ENCODE data around the gene FGFR3.

The FGFR3 gene

DNA sequence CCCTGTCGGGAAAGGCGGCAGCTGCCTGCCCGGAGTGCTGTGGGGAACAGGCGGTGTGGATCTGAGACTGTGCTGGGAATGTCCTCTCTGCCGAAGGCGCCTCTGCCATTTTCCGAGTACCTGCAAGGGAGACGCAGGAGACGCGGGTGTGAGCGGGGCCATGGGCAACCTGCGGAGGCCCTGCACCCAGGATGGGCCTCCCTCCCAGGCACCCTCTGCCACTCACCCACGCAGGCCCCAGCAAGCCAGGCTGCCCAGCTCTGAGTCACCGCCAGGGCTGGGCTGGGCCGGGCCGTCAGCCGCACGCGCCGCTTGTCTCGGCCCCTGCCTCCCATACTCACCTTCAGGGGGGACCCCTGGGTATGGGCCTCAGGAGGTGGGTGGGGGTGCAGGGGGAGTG, 3.5 kb upstream of the FGFR3 start:
- Histone ChIP-seq H3K4me3 (ENCODE audit: low read depth, low read length) (no peak overlapping the region), H3K36me3 (ENCODE audit: control insufficient read depth, insufficient read depth, low read length) (no peaks in the 10 kb centered on the region), H3K27me3 (ENCODE audit: control insufficient read depth, insufficient read depth, low read length) (peaks cover 3% of the 10 kb centered on the region), H2AFZ (no peak overlapping the region), H3K9me3 (ENCODE audit: control insufficient read depth, low read length) (no peaks in the 10 kb centered on the region), H3K4me1 (no peaks in the 10 kb centered on the region), H3K27ac (no peak overlapping the region), H3K4me2 (ENCODE audit: low read length) (no peak overlapping the region), H3K9ac (no peak overlapping the region), H3K79me2 (no peaks in the 10 kb centered on the region)
- TF ChIP-seq, protein P1, sequence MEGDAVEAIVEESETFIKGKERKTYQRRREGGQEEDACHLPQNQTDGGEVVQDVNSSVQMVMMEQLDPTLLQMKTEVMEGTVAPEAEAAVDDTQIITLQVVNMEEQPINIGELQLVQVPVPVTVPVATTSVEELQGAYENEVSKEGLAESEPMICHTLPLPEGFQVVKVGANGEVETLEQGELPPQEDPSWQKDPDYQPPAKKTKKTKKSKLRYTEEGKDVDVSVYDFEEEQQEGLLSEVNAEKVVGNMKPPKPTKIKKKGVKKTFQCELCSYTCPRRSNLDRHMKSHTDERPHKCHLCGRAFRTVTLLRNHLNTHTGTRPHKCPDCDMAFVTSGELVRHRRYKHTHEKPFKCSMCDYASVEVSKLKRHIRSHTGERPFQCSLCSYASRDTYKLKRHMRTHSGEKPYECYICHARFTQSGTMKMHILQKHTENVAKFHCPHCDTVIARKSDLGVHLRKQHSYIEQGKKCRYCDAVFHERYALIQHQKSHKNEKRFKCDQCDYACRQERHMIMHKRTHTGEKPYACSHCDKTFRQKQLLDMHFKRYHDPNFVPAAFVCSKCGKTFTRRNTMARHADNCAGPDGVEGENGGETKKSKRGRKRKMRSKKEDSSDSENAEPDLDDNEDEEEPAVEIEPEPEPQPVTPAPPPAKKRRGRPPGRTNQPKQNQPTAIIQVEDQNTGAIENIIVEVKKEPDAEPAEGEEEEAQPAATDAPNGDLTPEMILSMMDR (IDR thresholded peaks at IDR 0.05), result no peak

DNA sequence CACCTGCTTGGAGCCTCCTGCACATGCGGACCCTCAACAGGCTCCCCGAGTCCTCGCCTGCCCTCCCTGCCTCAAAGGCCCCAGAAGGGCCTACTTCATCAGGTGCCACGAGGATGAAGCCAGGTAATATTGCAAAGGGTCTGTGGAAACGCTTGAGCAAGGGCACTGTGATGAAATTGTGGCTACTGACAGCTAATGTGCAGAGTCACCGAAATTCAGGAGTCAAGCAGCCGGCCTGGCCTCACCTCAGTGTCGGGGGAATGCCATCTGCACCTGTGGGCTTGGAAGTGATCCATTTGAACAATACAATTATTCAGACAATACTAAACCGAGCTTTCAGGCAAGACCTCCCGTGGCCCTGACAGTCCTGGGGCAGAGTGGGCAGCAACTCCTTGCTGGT, 3.1 kb upstream of the FGFR3 start:
- Histone ChIP-seq H3K27ac (no peak overlapping the region), H3K4me1 (no peaks in the 10 kb centered on the region)

DNA sequence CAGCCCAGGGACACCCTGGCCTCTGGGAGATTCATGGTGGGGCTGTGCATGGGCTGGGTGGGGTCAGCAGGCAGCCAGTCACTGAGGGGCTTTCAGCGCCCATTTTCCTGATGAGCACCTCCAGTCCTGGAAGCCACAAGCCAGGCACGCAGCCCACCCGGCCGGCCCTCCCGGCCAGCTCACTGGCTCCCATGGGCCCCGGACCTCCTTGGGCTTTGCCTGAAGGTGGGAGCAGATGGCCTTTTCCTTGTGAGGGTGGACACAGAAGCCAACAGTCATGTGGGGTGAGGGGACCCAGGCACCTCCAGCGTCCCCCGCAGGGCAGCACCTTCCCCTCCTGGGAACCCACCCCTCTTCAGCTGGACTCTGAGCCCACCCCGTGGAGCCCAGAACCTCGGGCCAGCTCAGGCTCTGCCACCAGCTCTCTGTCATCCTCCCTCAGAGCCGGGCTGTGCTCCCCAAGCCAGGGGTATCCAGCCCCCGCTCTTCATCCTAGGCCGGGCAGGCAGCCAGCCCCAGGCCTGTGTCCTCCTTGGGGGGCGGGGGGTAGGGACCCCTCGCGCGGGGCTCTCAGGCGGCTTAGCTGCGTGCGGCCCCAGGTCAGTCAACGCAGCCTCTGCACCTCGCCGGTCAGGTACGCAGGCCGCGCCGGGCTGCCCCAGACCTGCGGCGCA, 798 bp upstream of the FGFR3 start:
- Histone ChIP-seq H3K9ac (no peak overlapping the region), H2AFZ (no peak overlapping the region), H3K4me3 (ENCODE audit: low read depth, low read length) (no peak overlapping the region), H3K27ac (no peak overlapping the region), H3K4me1 (no peaks in the 10 kb centered on the region), H3K79me2 (no peaks in the 10 kb centered on the region), H3K4me2 (ENCODE audit: low read length) (no peak overlapping the region), H3K27me3 (ENCODE audit: control insufficient read depth, insufficient read depth, low read length) (peaks cover 3% of the 10 kb centered on the region), H3K36me3 (ENCODE audit: control insufficient read depth, insufficient read depth, low read length) (no peaks in the 10 kb centered on the region), H3K9me3 (ENCODE audit: control insufficient read depth, low read length) (no peaks in the 10 kb centered on the region)
- TF ChIP-seq, protein P1 (IDR thresholded peaks at IDR 0.05), result no peak

More for the DNA sequence above, 3.1 kb upstream of the FGFR3 start:
- H3K4me3 ChIP-seq (ENCODE audit: low read depth, low read length), result no peak overlapping the region
- H3K4me2 ChIP-seq (ENCODE audit: low read length), result no peak overlapping the region
- peaks cover 3% of the 10 kb centered on the region for H3K27me3 ChIP-seq (ENCODE audit: control insufficient read depth, insufficient read depth, low read length)
- no peaks in the 10 kb centered on the region for H3K36me3 ChIP-seq (ENCODE audit: control insufficient read depth, insufficient read depth, low read length)
- H3K9ac ChIP-seq, result no peak overlapping the region
- no peak overlapping the region for H2AFZ ChIP-seq
- H3K79me2 ChIP-seq, result no peaks in the 10 kb centered on the region
- no peaks in the 10 kb centered on the region for H3K9me3 ChIP-seq (ENCODE audit: control insufficient read depth, low read length)
- TF ChIP-seq, protein P1 (IDR thresholded peaks at IDR 0.05), result no peak

DNA sequence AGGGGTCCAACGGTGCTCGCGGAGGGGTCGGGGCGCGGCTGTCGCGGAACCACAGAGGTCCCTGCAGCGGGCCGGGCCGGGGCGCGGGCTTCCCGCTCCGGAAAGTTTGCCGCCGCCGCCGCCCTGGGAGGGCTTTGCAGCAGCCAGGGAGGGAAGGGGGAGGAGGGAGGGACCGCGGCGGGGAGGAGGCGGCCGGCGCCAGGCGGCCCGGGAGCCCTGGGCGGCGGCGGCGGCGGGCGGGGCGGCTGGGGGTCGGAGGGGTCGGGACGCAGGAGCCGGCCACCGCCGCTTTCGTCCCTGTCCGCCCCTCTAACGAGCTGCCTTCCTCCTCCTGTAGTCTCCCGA, 375 bp downstream of the FGFR3 start:
- Histone ChIP-seq H3K79me2 (no peaks in the 10 kb centered on the region), H3K4me3 (ENCODE audit: low read depth, low read length) (no peak overlapping the region), H3K4me1 (no peaks in the 10 kb centered on the region), H3K27me3 (ENCODE audit: control insufficient read depth, insufficient read depth, low read length) (peaks cover 3% of the 10 kb centered on the region), H3K4me2 (ENCODE audit: low read length) (peak overlapping the region; percentile 35), H3K9ac (no peak overlapping the region), H3K36me3 (ENCODE audit: control insufficient read depth, insufficient read depth, low read length) (no peaks in the 10 kb centered on the region), H2AFZ (no peak overlapping the region), H3K27ac (no peak overlapping the region), H3K9me3 (ENCODE audit: control insufficient read depth, low read length) (no peaks in the 10 kb centered on the region)
- TF ChIP-seq, protein P1 (IDR thresholded peaks at IDR 0.05), result no peak
